A549 treated with ZK216348 at 1 μM for 4 hours (cell line): ENCODE data around the gene ADAMTS10. TPM values are rescaled to one million over a fixed set of nuclear protein-coding genes. Genes with fewer than 3 reads are reported as not detected.

Source experiments
- total RNA-seq: library from RNA; stranded (reverse); fragments of 200-300 nt; extraction: Qiagen RNA extraction; gene quantifications from 5 replicates; pipeline ENCODE4 v1.2.3, GENCODE V29; 2022; ENCODE audit warnings: low read depth

The ADAMTS10 gene
- 9.0 to 19.4 TPM (median 15.3 TPM) in 5 replicates for total RNA-seq

GRCh38 chr19:8610041-8610935, at the start of gene ADAMTS10:
Gene ADAMTS10, minus strand, starts transcription at chr19:8610715. Its CDS starts 5,005 bp downstream, at chr19:8605710.

GRCh38 chr19:8629996-8630683, 19.6 kb upstream of the ADAMTS10 start, which contains the start of gene NFILZ:
Gene NFILZ, plus strand, starts transcription at chr19:8630633. Its CDS starts 46,133 bp downstream, at chr19:8676766.

DNA sequence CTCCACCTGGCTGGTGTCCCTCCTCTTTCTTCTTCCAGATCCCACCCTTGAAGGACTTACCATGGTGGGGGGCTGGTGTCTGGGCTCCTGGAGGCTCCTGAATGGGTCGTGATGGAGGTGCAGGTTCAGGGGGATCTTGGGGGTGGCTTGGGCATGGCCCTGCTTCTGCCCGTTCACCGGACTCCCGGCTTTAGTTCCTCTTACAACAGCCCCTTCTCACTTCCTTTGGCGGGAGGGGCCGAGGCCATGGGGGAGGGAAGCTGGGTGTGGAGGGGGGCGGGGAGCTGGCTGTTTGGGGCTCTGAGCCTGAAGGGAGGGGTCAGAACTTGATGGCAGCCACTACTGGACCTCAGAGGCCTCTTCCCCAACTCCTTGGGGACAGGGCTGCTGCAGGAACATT, 33.3 kb downstream of the ADAMTS10 start, which contains the start of gene MYO1F:
Gene MYO1F, minus strand, starts transcription at position 196 of the 400 bp plus-strand sequence. Its CDS starts 133 bp downstream, at position 63.

Other genes starting within 250 kb of the ADAMTS10 start
- gene ANGPTL4, start 246.6 kb downstream of the ADAMTS10 start, total RNA-seq, result 297 to 524 TPM (median 412 TPM) in 5 replicates
- 86.6 to 98.4 TPM (median 92.1 TPM) in 5 replicates for gene RAB11B, start 220.4 kb downstream of the ADAMTS10 start, total RNA-seq
- 13.8 to 22.7 TPM (median 16.4 TPM) in 5 replicates for gene MARCHF2, start 197.4 kb downstream of the ADAMTS10 start, total RNA-seq
- gene HNRNPM, start 165.7 kb downstream of the ADAMTS10 start, total RNA-seq, result 247 to 299 TPM (median 251 TPM) in 5 replicates
- 0.19 to 0.27 TPM (median 0.25 TPM) in 3 of 5 replicates, not detected in the others for gene PRAM1, start 108.1 kb downstream of the ADAMTS10 start, total RNA-seq
- 14.2 to 21.2 TPM (median 19.7 TPM) in 5 replicates for gene ZNF414, start 96.5 kb downstream of the ADAMTS10 start, total RNA-seq
- 0.24 to 0.45 TPM (median 0.28 TPM) in 5 replicates for gene MYO1F, start 33.3 kb downstream of the ADAMTS10 start, total RNA-seq
- not detected in 5 replicates for gene NFILZ, start 19.9 kb upstream of the ADAMTS10 start, total RNA-seq
- not detected in 5 replicates for gene ACTL9, start 88.1 kb upstream of the ADAMTS10 start, total RNA-seq
- not detected in 5 replicates for gene OR2Z1, start 110.9 kb upstream of the ADAMTS10 start, total RNA-seq
- 5.0 to 8.2 TPM (median 7.7 TPM) in 5 replicates for gene ZNF558, start 221.6 kb upstream of the ADAMTS10 start, total RNA-seq
- not detected in 5 replicates for gene MBD3L1, start 221.7 kb upstream of the ADAMTS10 start, total RNA-seq